Left lung (tissue), 10 donors: ENCODE measurements around the gene ITFG1. TPM values are rescaled to one million over a fixed set of nuclear protein-coding genes. Genes with fewer than 3 reads are reported as not detected.

Experiments
- ATAC-seq: fragments of 200-7000 bp; cut with Tn5 transposase; one replicate; pipeline ENCODE4 v1.9.1; 2020; ENCODE audit warnings: moderate library complexity
- DNase-seq, 4 donors: peaks; one replicate each; pipeline ENCODE4 v3.0.0-alpha.2; 2013 to 2020
- H3K27ac ChIP-seq, 2 donors: fragments of 200-600 bp; sonication (generic) in 1 of 2; one replicate each; pipeline versions ENCODE4 v1.5.0 to v1.8.0; 2020 to 2021
- H3K27me3 ChIP-seq, 2 donors: fragments of 200-600 bp; sonication (generic) in 1 of 2; one replicate each; pipeline versions ENCODE4 v1.5.0 to v1.8.0; 2020 to 2021
- H3K36me3 ChIP-seq, 2 donors: fragments of 200-600 bp; sonication (generic) in 1 of 2; one replicate each; pipeline versions ENCODE4 v1.5.0 to v1.8.0; 2020 to 2021
- H3K4me1 ChIP-seq, 2 donors: fragments of 200-600 bp; one replicate each; pipeline ENCODE4 v1.8.0; 2021
- H3K4me3 ChIP-seq, 2 donors: fragments of 200-600 bp; sonication (generic) in 1 of 2; one replicate each; pipeline versions ENCODE4 v1.5.0 to v1.8.0; 2020 to 2021; ENCODE audit warnings: mild to moderate bottlenecking in 1 of 2
- H3K9me3 ChIP-seq, 2 donors: fragments of 200-600 bp; sonication (generic) in 1 of 2; one replicate each; pipeline versions ENCODE4 v1.5.0 to v1.8.0; 2020 to 2021
- intact Hi-C, 2 donors: fragments of 100-400 bp; cut with DNase I; formaldehyde crosslinking; loops; one replicate each; pipeline versions ENCODE4 v1.11.2 to v1.14.2; 2022
- polyA plus RNA-seq, 6 donors: library from polyadenylated mRNA; unstranded; fragments of 120-200 nt; gene quantifications; one replicate each; pipeline ENCODE4 v1.2.1, GENCODE V29; 2013; ENCODE audit not compliant: insufficient read length in 6 of 6
- total RNA-seq, 2 donors: library from RNA; stranded (reverse); fragmentation: NEBNext Ultra II Directional; extraction: Animal tissue kit (Norgen Biotek cat#: 25700); gene quantifications; one replicate each; pipeline ENCODE4 v1.2.1, GENCODE V29; 2021
- TF ChIP-seq, protein P1 (sequence below), 2 donors: fragments of 200-600 bp; sonication (generic) in 1 of 2; IDR thresholded peaks; one replicate each; pipeline versions ENCODE4 v1.5.0 to v1.8.0; 2021; ENCODE audit warnings: antibody characterized with exemption in 2 of 2
- donor health status: DM: no; HTN: yes; CAD: no.
- donor health status: DM: no; HTN: no; CAD: no.

ITFG1 gene
- total and polyA plus RNA-seq, 8 donors: 62.5 to 80.0 (median 69.2) TPM

DNA sequence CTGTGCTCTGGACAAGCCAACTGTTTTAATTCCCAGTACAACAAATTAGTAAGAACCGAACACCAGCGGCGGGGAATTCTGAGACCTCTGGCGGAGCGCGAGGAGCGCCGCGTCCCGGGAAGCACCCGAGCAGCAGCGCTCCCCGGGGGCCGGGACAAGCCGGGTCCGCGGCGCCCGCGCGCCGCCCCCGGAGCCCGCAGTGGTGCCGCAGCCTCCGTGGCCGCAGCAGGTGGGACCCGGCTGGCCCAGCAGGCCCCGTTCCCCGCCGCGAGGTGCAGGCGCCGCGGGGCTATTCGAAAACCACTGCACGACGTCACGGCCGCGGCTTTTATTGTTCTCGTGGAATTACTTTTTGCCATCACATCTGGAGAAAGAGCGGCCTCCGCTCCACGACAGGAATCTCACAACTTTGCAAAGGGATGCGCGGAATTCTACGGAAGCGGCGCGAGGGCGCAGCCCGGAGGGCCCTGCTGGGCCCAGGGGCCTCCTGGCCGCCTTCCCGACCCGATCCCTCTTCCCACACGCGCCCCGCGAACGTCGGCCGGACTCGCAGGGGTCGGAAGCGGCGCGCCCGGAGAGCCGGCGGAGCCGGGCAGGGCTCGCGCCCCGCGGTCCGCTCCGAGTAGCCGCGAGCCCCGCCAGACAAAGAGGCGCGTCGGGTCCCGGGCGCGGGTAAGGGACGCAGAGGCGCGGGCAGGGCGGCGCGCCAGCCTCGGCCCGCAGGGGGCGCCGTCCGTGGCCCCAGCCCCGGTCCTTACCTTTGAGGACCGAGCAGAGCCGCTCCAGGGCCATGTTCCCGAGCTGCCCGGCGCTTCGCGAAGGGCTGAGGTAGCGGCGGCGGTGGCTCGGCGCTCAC, 317.8 kb downstream of the ITFG1 start:
- intact Hi-C loops: loop anchor here in 1 of 2 donors (5.0 kb wide), 2 partner anchors 909 to 1014 kb away; partner anchors contain the start of gene ABCC12
- H3K27me3 ChIP-seq: peaks cover 0 to 37% of the 10 kb centered on the region in 2 donors
- H3K9me3 ChIP-seq: no peaks in the 10 kb centered on the region
- ATAC-seq: peak; percentile 79
- H3K4me1 ChIP-seq: peaks cover 0 to 30% of the 10 kb centered on the region in 2 donors
- peak; percentile 43 to 90 (median 62) for DNase-seq
- TF ChIP-seq, protein P1, sequence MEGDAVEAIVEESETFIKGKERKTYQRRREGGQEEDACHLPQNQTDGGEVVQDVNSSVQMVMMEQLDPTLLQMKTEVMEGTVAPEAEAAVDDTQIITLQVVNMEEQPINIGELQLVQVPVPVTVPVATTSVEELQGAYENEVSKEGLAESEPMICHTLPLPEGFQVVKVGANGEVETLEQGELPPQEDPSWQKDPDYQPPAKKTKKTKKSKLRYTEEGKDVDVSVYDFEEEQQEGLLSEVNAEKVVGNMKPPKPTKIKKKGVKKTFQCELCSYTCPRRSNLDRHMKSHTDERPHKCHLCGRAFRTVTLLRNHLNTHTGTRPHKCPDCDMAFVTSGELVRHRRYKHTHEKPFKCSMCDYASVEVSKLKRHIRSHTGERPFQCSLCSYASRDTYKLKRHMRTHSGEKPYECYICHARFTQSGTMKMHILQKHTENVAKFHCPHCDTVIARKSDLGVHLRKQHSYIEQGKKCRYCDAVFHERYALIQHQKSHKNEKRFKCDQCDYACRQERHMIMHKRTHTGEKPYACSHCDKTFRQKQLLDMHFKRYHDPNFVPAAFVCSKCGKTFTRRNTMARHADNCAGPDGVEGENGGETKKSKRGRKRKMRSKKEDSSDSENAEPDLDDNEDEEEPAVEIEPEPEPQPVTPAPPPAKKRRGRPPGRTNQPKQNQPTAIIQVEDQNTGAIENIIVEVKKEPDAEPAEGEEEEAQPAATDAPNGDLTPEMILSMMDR (IDR thresholded peaks at IDR 0.05): peak; percentile 55 to 76
- H3K4me3 ChIP-seq: peak overlapping the region; percentile 48 to 61
- H3K27ac ChIP-seq: peak overlapping the region; percentile 40 to 66
- H3K36me3 ChIP-seq: no peaks in the 10 kb centered on the region

DNA sequence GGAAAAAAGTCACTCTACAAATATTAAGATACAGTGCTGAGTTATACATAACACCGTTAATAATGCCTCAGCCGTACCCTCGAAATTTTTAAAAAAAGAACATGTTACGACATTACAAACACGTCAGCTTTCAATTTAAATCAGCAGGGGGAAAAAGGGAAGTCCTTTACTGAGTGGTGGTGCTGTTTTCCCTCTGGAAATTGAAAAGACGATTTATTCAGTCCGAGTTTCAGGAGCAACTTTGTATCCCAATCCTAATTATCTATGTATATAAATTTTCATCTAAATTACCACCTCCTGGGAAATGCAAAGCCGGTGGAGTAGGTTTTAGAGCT, 318.4 kb downstream of the ITFG1 start:
- peak overlapping the region; percentile 40 to 66 for H3K27ac ChIP-seq
- H3K4me3 ChIP-seq: peak overlapping the region; percentile 48 to 61
- ATAC-seq: peak; percentile 8

DNA sequence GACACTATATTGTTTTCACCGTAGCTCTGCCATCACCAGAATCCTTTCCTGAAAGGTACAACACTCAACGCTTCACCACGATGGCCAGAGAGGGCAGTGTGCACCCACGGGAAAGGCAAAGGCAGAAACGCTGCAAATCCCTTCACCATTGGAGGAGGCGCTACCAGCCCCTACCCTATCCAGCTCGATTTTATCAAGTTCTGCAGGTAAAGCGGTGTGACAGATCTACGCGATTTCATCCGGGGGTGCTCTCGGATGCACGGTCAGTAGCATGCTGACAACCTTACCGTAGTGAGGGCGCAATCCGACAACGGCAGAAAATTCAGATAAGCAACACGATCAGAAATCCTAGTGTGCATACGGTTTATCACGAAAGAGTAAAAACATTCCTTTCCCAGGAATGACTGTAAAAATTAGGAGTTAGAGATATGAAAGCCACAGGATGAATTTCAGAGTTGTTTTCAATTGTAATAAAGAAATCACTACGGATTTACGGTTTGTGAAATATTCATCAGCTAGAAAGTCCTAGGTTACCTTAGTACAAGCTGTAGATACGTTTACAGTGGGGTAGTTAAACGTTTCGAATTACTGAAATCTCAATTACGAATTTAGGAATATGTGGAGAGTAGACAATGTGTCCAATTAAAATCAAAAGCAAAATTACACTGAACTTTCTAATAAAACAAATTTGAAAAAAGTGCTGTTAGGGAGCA, 318.9 kb downstream of the ITFG1 start:
- H3K4me3 ChIP-seq: peak overlapping the region; percentile 48 to 61
- intact Hi-C loops: loop anchor here in 1 of 2 donors (5.0 kb wide), 2 partner anchors 910 to 1015 kb away; partner anchors contain the start of gene ABCC12

More for the DNA sequence above, 318.4 kb downstream of the ITFG1 start:
- no peaks in the 10 kb centered on the region for H3K36me3 ChIP-seq
- DNase-seq: peak in 2 of 4 donors; percentile 16 to 28
- H3K27me3 ChIP-seq: peaks cover 0 to 37% of the 10 kb centered on the region in 2 donors
- intact Hi-C loops: loop anchor here in 1 of 2 donors (5.0 kb wide), 2 partner anchors 910 to 1015 kb away; partner anchors contain the start of gene ABCC12
- no peaks in the 10 kb centered on the region for H3K9me3 ChIP-seq
- TF ChIP-seq, protein P1 (IDR thresholded peaks at IDR 0.05): no peak
- H3K4me1 ChIP-seq: peaks cover 0 to 30% of the 10 kb centered on the region in 2 donors

DNA sequence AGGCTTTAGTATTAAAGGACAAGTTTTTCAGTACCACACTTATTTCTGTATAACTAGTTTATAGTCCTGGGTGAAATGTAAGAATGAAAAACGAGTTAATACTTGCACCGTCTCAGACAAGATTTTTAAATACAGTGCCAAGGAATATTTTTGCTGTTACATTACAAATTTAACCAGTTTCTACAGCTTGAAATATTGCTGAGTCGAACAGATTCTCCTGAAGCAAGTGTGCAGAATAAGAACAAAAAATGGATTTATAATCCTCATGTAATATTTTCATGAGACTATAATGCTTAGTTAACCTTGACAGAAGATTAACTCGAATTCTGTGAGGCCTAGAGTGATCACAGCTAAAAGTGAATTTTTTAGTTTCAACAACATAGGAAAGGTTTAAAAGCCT, 320.2 kb downstream of the ITFG1 start:
- DNase-seq (no peak), ATAC-seq (no peak)
- H3K27ac ChIP-seq: no peak overlapping the region
- H3K4me3 ChIP-seq: no peak overlapping the region
- H3K27me3 ChIP-seq: peaks cover 0 to 29% of the 10 kb centered on the region in 2 donors
- no peaks in the 10 kb centered on the region for H3K36me3 ChIP-seq
- TF ChIP-seq, protein P1 (IDR thresholded peaks at IDR 0.05): no peak
- intact Hi-C loops: loop anchor here in 1 of 2 donors (5.0 kb wide), 2 partner anchors 912 to 1017 kb away; partner anchors contain the start of gene ABCC12
- H3K4me1 ChIP-seq: peaks cover 0 to 38% of the 10 kb centered on the region in 2 donors
- H3K9me3 ChIP-seq: no peaks in the 10 kb centered on the region

More for the DNA sequence above, 318.9 kb downstream of the ITFG1 start:
- peak; percentile 92 for ATAC-seq
- Histone ChIP-seq H3K27ac (peak overlapping the region; percentile 40 to 66), H3K9me3 (no peaks in the 10 kb centered on the region), H3K36me3 (no peaks in the 10 kb centered on the region), H3K27me3 (peaks cover 0 to 37% of the 10 kb centered on the region in 2 donors), H3K4me1 (peaks cover 0 to 30% of the 10 kb centered on the region in 2 donors)
- DNase-seq: peak; percentile 65 to 89 (median 85)
- TF ChIP-seq, protein P1 (IDR thresholded peaks at IDR 0.05): peak; percentile 85 to 88
